Lower lobe of right lung (tissue), 2 donors: ENCODE measurements around the gene MBLAC2. TPM values are rescaled to one million over a fixed set of nuclear protein-coding genes. Genes with fewer than 3 reads are reported as not detected.
A peak's percentile ranks its signal among the peaks of the same experiment; 100 is the strongest.

Experiments
- ATAC-seq, 2 donors: fragments of 200-7000 bp; cut with Tn5 transposase; one replicate each; pipeline ENCODE4 v1.9.1; 2020 to 2022; ENCODE audit warnings: mild to moderate bottlenecking in 2 of 2, moderate library complexity in 2 of 2
- DNase-seq: peaks from one replicate; pipeline ENCODE4 v3.0.0-alpha.2; 2020
- H3K27ac ChIP-seq: fragments of 200-600 bp; one replicate; pipeline ENCODE4 v1.8.0; 2022
- H3K27me3 ChIP-seq: fragments of 200-600 bp; one replicate; pipeline ENCODE4 v1.8.0; 2022; ENCODE audit warnings: low read depth
- H3K36me3 ChIP-seq: fragments of 200-600 bp; one replicate; pipeline ENCODE4 v1.8.0; 2022; ENCODE audit warnings: mild to moderate bottlenecking
- H3K4me1 ChIP-seq: fragments of 200-600 bp; one replicate; pipeline ENCODE4 v1.8.0; 2022
- H3K4me3 ChIP-seq: fragments of 200-600 bp; one replicate; pipeline ENCODE4 v1.8.0; 2022; ENCODE audit warnings: mild to moderate bottlenecking
- H3K9me3 ChIP-seq: fragments of 200-600 bp; one replicate; pipeline ENCODE4 v1.8.0; 2022
- CTCF ChIP-seq: fragments of 200-600 bp; IDR thresholded peaks from one replicate; pipeline ENCODE4 v1.8.0; 2022; ENCODE audit warnings: antibody characterized with exemption, mild to moderate bottlenecking
- intact Hi-C: fragments of 100-400 bp; cut with DNase I; formaldehyde crosslinking; loops from one replicate; pipeline ENCODE4 v1.11.0; 2022
- total RNA-seq: library from RNA; stranded (reverse); fragmentation: NEBNext Ultra II Directional; extraction: Animal tissue kit (Norgen Biotek cat#: 25700); gene quantifications from one replicate; pipeline ENCODE4 v1.2.1, GENCODE V29; 2021
- donor health status: DM: no; HTN: yes; CAD: no; lungs with severe emphysema.

Gene MBLAC2
- total RNA-seq, 1 donor from 2014 or later = 5.9 TPM

DNA sequence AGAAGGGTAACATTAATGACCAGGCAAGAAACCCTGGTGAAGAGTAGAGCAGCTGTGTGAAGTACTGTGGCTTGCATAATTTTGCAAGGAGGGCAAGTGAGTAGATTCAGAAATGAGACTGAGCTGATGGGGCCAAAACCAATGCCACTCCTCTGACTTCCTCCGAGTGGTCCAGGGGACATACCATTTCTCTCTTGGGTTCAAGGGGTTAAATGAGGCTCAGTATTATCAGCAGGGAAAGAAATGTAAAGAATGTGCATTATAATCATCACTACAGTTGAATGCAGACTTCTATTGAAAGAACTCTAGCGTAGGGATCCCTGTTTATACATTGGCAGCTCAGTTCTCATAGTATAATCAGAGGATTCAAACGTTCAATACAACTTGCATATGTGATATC is 10.0 kb upstream of the MBLAC2 start:
- H3K27me3 ChIP-seq = no peaks in the 10 kb centered on the region

DNA sequence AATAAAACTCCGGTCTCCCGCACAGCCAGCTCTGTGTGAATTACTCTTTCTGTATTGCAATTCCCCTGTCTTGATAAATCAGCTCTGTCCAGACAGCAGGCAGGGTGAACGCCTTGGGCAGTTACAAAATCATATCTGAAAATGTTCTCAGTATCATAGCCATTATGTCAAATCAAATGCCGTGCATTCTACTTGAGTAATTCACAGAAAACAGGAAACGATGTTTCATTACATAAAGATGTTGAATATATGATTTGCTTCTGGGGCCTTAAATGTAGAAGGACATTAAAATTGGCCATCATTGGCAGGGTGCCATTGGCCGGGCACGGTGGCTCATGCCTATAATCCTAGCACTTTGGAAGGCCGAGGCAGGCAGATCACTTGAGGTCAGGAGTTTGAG is 8.6 kb upstream of the MBLAC2 start:
- intact Hi-C loops = no loop called here
- ATAC-seq = no peak
- Histone ChIP-seq H3K9me3 (no peaks in the 10 kb centered on the region), H3K27me3 (no peaks in the 10 kb centered on the region), H3K36me3 (no peaks in the 10 kb centered on the region), H3K4me3 (no peak overlapping the region), H3K27ac (no peak overlapping the region), H3K4me1 (no peaks in the 10 kb centered on the region)
- DNase-seq = no peak
- no peak for TF ChIP-seq CTCF

More for the DNA sequence above, 10.0 kb upstream of the MBLAC2 start:
- H3K4me1 ChIP-seq = no peaks in the 10 kb centered on the region
- no peak for TF ChIP-seq CTCF
- DNase-seq (no peak), ATAC-seq (no peak)
- intact Hi-C loops = no loop called here
- H3K36me3 ChIP-seq = no peaks in the 10 kb centered on the region
- H3K4me3 ChIP-seq = no peak overlapping the region
- no peaks in the 10 kb centered on the region for H3K9me3 ChIP-seq
- H3K27ac ChIP-seq = no peak overlapping the region

DNA sequence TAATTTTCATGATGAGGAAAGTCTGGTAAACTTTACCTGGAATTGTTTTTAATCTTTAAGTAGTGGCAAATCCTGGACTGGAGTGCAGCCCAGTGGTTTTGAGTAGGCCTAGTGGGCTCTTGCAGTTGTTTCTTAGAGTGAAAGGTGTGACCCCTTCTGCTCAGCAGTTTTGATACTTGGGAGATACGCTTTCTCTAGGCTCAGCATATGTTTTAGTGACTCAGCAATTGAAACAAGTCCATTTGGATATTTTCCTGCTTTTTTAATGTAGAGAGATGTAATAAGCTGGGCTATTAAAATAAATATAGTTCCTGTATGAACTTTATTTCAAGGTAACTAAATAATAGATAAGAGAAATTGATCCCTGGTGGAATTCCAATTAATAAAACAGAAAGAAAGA is 6.1 kb upstream of the MBLAC2 start:
- TF ChIP-seq CTCF = no peak
- ATAC-seq (no peak), DNase-seq (no peak)
- intact Hi-C loops = no loop called here
- H3K27ac ChIP-seq = no peak overlapping the region
- H3K9me3 ChIP-seq = no peaks in the 10 kb centered on the region
- no peaks in the 10 kb centered on the region for H3K27me3 ChIP-seq
- H3K4me1 ChIP-seq = no peaks in the 10 kb centered on the region
- no peak overlapping the region for H3K4me3 ChIP-seq
- no peaks in the 10 kb centered on the region for H3K36me3 ChIP-seq

GRCh38 chr5:90479611-90480385 is 5.2 kb upstream of the MBLAC2 start:
- intact Hi-C loops = no loop called here
- TF ChIP-seq CTCF = no peak
- peaks cover 7% of the 10 kb centered on the region for H3K4me1 ChIP-seq
- no peaks in the 10 kb centered on the region for H3K36me3 ChIP-seq
- no peak overlapping the region for H3K4me3 ChIP-seq
- ATAC-seq (no peak), DNase-seq (no peak)
- no peak overlapping the region for H3K27ac ChIP-seq
- no peaks in the 10 kb centered on the region for H3K27me3 ChIP-seq
- no peaks in the 10 kb centered on the region for H3K9me3 ChIP-seq

DNA sequence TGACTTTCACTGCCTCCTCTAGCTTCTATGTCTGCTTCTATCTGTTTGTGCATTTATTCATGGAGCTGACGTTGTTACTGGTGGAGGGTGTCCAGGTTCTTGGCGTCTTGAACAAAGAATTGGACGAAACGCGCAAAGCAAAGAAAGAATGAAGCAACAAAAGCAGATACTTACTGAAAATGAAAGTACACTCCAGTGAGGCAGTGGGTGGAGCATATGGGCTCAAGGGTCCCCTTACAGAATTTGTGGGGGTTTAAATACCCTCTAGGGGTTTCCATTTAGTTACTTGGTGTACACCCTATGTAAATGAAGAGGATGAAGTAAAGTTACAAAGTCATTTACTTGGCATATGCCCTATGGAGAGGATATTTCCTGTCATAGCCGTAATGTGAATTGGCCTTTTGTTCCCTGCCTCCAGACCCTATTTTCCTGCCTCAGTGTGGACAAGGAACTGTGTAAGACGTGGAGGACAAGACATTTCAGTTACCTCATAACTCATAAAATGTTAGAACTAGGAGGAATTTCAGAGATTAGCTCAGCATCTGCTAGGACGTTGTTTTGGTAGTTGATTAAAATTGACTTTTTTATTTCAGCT is 3.1 kb upstream of the MBLAC2 start:
- ATAC-seq (no peak), DNase-seq (no peak)
- Histone ChIP-seq H3K4me1 (peaks cover 18% of the 10 kb centered on the region), H3K27ac (no peak overlapping the region), H3K4me3 (peak overlapping the region; percentile 7), H3K27me3 (no peaks in the 10 kb centered on the region), H3K36me3 (no peaks in the 10 kb centered on the region), H3K9me3 (no peaks in the 10 kb centered on the region)
- intact Hi-C loops = no loop called here
- TF ChIP-seq CTCF = no peak
